Choroid plexus epithelial cell (primary cell): ENCODE data around the gene SLC26A8.
"Not testable (repeated sequence)": the region's sequence is repeated elsewhere in the genome, so short reads cannot be mapped to it uniquely, and the experiment has no call there.

ENCODE experiments used
- DNase-seq: peaks from one replicate; pipeline ENCODE4 v3.0.0-alpha.2; 2010; ENCODE audit warnings: low read depth
- H3K4me3 ChIP-seq: 2 replicates; pipeline ENCODE4 v1.5.1; 2011; ENCODE audit warnings: low read depth, mild to moderate bottlenecking, control low read depth, low read length, moderate library complexity
- CTCF ChIP-seq: conservative IDR thresholded peaks from 2 replicates; pipeline ENCODE4 v1.5.1; 2011; ENCODE audit warnings: low read depth, mild to moderate bottlenecking, control low read depth, inconsistent platforms, low read length, moderate library complexity

The SLC26A8 gene

GRCh38 chr6:36019167-36019566, 5.3 kb downstream of the SLC26A8 start:
- no peak for TF ChIP-seq CTCF
- no peak overlapping the region for H3K4me3 ChIP-seq
- no peak for DNase-seq

GRCh38 chr6:36018339-36018738, 6.1 kb downstream of the SLC26A8 start:
- DNase-seq: no peak
- TF ChIP-seq CTCF: no peak
- H3K4me3 ChIP-seq: no peak overlapping the region

- H3K4me3 ChIP-seq: no peak overlapping the region
- DNase-seq: no peak
- TF ChIP-seq CTCF: no peak
Observed at GRCh38 chr6:36015666-36016065, 8.8 kb downstream of the SLC26A8 start.

GRCh38 chr6:36000451-36000850, 24.0 kb downstream of the SLC26A8 start:
- H3K4me3 ChIP-seq: no peak overlapping the region
- DNase-seq: no peak
- TF ChIP-seq CTCF: no peak

- H3K4me3 ChIP-seq: no peak overlapping the region
- no peak for DNase-seq
- no peak for TF ChIP-seq CTCF
Observed at GRCh38 chr6:35993150-35993549, 31.3 kb downstream of the SLC26A8 start.

- H3K4me3 ChIP-seq, DNase-seq: not testable (repeated sequence)
Observed at GRCh38 chr6:35988047-35988446, 36.4 kb downstream of the SLC26A8 start.

- no peak for TF ChIP-seq CTCF
- no peak overlapping the region for H3K4me3 ChIP-seq
- DNase-seq: no peak
Observed at GRCh38 chr6:35984701-35985100, 39.7 kb downstream of the SLC26A8 start.

- DNase-seq: no peak
- H3K4me3 ChIP-seq: no peak overlapping the region
- no peak for TF ChIP-seq CTCF
Observed at GRCh38 chr6:35980991-35981645, 43.3 kb downstream of the SLC26A8 start.

GRCh38 chr6:35980126-35980525, 44.3 kb downstream of the SLC26A8 start:
- H3K4me3 ChIP-seq, DNase-seq: not testable (repeated sequence)
